KMS-11 (cell line): ENCODE data around the gene REXO4.

Experiments used
- H2AFZ ChIP-seq: fragments of 200-600 bp; sonication (generic); 2 replicates; pipeline ENCODE4 v1.6.1; 2016; ENCODE audit warnings: antibody characterized with exemption, mixed run types, low read depth
- H3K27ac ChIP-seq: fragments of 200-600 bp; sonication (generic); 2 replicates; pipeline ENCODE4 v1.6.1; 2016; ENCODE audit warnings: mild to moderate bottlenecking, mixed run types
- H3K27me3 ChIP-seq: fragments of 200-600 bp; sonication (generic); 2 replicates; pipeline ENCODE4 v1.6.1; 2017; ENCODE audit warnings: mild to moderate bottlenecking, low read depth, mixed run types, moderate library complexity; ENCODE audit not compliant: insufficient read depth
- H3K36me3 ChIP-seq: fragments of 200-600 bp; sonication (generic); 2 replicates; pipeline ENCODE4 v1.6.1; 2017; ENCODE audit warnings: mild to moderate bottlenecking, mixed run types; ENCODE audit not compliant: insufficient read depth
- H3K4me1 ChIP-seq: fragments of 200-600 bp; sonication (generic); 2 replicates; pipeline ENCODE4 v1.6.1; 2016; ENCODE audit warnings: mild to moderate bottlenecking, low read depth, mixed run types; ENCODE audit not compliant: poor library complexity, severe bottlenecking
- H3K4me2 ChIP-seq: fragments of 200-600 bp; sonication (generic); 2 replicates; pipeline ENCODE4 v1.7.0; 2016; ENCODE audit warnings: mild to moderate bottlenecking, mixed run types
- H3K4me3 ChIP-seq: fragments of 200-600 bp; sonication (generic); IDR thresholded peaks from 2 replicates; pipeline ENCODE4 v1.6.1; 2017; ENCODE audit warnings: low read depth, low read length, mixed read lengths; ENCODE audit not compliant: insufficient read depth
- H3K79me2 ChIP-seq: fragments of 200-600 bp; sonication (generic); 2 replicates; pipeline ENCODE4 v1.6.1; 2016; ENCODE audit warnings: low read depth, mixed run types; ENCODE audit not compliant: insufficient read depth
- H3K9ac ChIP-seq: fragments of 200-600 bp; sonication (generic); 2 replicates; pipeline ENCODE4 v1.6.1; 2016; ENCODE audit warnings: mild to moderate bottlenecking, mixed run types
- H4K20me1 ChIP-seq: fragments of 200-600 bp; sonication (generic); 2 replicates; pipeline ENCODE4 v1.6.1; 2016; ENCODE audit warnings: mild to moderate bottlenecking, mixed run types; ENCODE audit not compliant: insufficient read depth
- TF ChIP-seq, protein P1 (sequence below): fragments of 200-600 bp; sonication (generic); conservative IDR thresholded peaks from 2 replicates; pipeline ENCODE4 v1.6.1; 2017; ENCODE audit warnings: low read depth, mild to moderate bottlenecking, antibody characterized with exemption, low read length, moderate library complexity, mixed read lengths

The REXO4 gene

GRCh38 chr9:133405508-133406438 lies 12.0 kb downstream of the REXO4 start:
- TF ChIP-seq, protein P1, sequence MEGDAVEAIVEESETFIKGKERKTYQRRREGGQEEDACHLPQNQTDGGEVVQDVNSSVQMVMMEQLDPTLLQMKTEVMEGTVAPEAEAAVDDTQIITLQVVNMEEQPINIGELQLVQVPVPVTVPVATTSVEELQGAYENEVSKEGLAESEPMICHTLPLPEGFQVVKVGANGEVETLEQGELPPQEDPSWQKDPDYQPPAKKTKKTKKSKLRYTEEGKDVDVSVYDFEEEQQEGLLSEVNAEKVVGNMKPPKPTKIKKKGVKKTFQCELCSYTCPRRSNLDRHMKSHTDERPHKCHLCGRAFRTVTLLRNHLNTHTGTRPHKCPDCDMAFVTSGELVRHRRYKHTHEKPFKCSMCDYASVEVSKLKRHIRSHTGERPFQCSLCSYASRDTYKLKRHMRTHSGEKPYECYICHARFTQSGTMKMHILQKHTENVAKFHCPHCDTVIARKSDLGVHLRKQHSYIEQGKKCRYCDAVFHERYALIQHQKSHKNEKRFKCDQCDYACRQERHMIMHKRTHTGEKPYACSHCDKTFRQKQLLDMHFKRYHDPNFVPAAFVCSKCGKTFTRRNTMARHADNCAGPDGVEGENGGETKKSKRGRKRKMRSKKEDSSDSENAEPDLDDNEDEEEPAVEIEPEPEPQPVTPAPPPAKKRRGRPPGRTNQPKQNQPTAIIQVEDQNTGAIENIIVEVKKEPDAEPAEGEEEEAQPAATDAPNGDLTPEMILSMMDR = no peak
- H3K4me1 ChIP-seq = no peaks in the 10 kb centered on the region
- no peaks in the 10 kb centered on the region for H4K20me1 ChIP-seq
- no peak overlapping the region for H3K9ac ChIP-seq
- no peak overlapping the region for H2AFZ ChIP-seq
- no peaks in the 10 kb centered on the region for H3K27me3 ChIP-seq
- H3K4me3 ChIP-seq = no peak overlapping the region
- no peaks in the 10 kb centered on the region for H3K36me3 ChIP-seq
- H3K4me2 ChIP-seq = no peak overlapping the region
- no peak overlapping the region for H3K27ac ChIP-seq
- H3K79me2 ChIP-seq = no peaks in the 10 kb centered on the region

GRCh38 chr9:133404454-133405002 lies 13.3 kb downstream of the REXO4 start:
- H3K79me2 ChIP-seq = no peaks in the 10 kb centered on the region
- no peaks in the 10 kb centered on the region for H3K36me3 ChIP-seq
- H3K27ac ChIP-seq = no peak overlapping the region
- H3K27me3 ChIP-seq = no peaks in the 10 kb centered on the region
- no peak overlapping the region for H3K4me3 ChIP-seq
- H2AFZ ChIP-seq = no peak overlapping the region
- TF ChIP-seq, protein P1 = no peak
- H3K4me1 ChIP-seq = no peaks in the 10 kb centered on the region
- no peak overlapping the region for H3K9ac ChIP-seq
- H4K20me1 ChIP-seq = no peaks in the 10 kb centered on the region
- no peak overlapping the region for H3K4me2 ChIP-seq

GRCh38 chr9:133403766-133404453 lies 13.9 kb downstream of the REXO4 start:
- Histone ChIP-seq H2AFZ (no peak overlapping the region), H3K27me3 (no peaks in the 10 kb centered on the region; the same call in 1 of the 2 replicates), H3K36me3 (no peaks in the 10 kb centered on the region), H3K4me1 (no peaks in the 10 kb centered on the region), H3K4me2 (no peak overlapping the region), H3K27ac (no peak overlapping the region), H3K4me3 (no peak overlapping the region), H4K20me1 (no peaks in the 10 kb centered on the region), H3K9ac (no peak overlapping the region), H3K79me2 (no peaks in the 10 kb centered on the region)
- TF ChIP-seq, protein P1 = peak; percentile 60

- Histone ChIP-seq H3K27ac (no peak overlapping the region), H3K79me2 (no peaks in the 10 kb centered on the region), H3K27me3 (peaks cover 8% of the 10 kb centered on the region; the same call in 1 of the 2 replicates), H3K4me1 (no peaks in the 10 kb centered on the region), H3K36me3 (no peaks in the 10 kb centered on the region), H3K9ac (no peak overlapping the region), H3K4me2 (no peak overlapping the region), H4K20me1 (no peaks in the 10 kb centered on the region), H3K4me3 (no peak overlapping the region), H2AFZ (no peak overlapping the region)
- TF ChIP-seq, protein P1 = no peak
Observed at GRCh38 chr9:133402689-133403088, 15.1 kb downstream of the REXO4 start.
